Measurements from ENCODE around the gene CRIP2. TPM values are rescaled to one million over a fixed set of nuclear protein-coding genes. Genes with fewer than 3 reads are reported as not detected.

CRIP2 gene
- total RNA-seq, 2 donors from 2014 or later: 65.9 to 96.6 TPM

DNA sequence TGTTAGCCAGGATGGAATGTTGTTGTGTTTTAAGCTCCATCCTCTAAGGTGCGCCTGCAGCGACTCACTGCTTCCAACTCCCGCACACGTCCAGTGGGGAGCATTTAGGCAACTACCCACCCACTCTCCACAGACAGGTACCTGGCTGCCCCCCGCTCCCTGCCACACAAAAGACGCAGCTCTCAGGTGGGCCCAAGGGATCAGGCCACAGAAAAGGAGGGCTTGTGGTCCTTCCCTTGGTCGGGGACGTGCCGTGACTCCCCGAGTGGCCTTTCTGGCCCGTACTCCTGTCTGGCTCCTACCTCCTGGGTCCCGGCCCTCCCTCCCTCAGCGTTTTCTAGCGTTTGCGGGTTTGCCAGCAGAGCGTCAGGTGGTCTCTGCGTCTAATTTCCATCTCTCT is 32.6 kb downstream of the CRIP2 start:
- peaks cover 0 to 8% of the 10 kb centered on the region in 2 donors for H3K27me3 ChIP-seq
- ATAC-seq (no peak), DNase-seq (no peak)
- 55 to 69% methylated on average over 16 to 17 of the region's 17 CpGs for WGBS, 2 donors
- H3K36me3 ChIP-seq (replicated peaks in 1 of 2; ENCODE audit: insufficient read depth in 1 of 2, low read depth in 2 of 2): no peaks in the 10 kb centered on the region
- H3K4me1 ChIP-seq: no peaks in the 10 kb centered on the region
- H3K27ac ChIP-seq: no peak overlapping the region
- no peaks in the 10 kb centered on the region for H3K9me3 ChIP-seq
- intact Hi-C loops (cut with DNase I): no loop called here
- TF ChIP-seq, protein P1, sequence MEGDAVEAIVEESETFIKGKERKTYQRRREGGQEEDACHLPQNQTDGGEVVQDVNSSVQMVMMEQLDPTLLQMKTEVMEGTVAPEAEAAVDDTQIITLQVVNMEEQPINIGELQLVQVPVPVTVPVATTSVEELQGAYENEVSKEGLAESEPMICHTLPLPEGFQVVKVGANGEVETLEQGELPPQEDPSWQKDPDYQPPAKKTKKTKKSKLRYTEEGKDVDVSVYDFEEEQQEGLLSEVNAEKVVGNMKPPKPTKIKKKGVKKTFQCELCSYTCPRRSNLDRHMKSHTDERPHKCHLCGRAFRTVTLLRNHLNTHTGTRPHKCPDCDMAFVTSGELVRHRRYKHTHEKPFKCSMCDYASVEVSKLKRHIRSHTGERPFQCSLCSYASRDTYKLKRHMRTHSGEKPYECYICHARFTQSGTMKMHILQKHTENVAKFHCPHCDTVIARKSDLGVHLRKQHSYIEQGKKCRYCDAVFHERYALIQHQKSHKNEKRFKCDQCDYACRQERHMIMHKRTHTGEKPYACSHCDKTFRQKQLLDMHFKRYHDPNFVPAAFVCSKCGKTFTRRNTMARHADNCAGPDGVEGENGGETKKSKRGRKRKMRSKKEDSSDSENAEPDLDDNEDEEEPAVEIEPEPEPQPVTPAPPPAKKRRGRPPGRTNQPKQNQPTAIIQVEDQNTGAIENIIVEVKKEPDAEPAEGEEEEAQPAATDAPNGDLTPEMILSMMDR (IDR thresholded peaks at IDR 0.05): no peak
- TF ChIP-seq POLR2A (IDR thresholded peaks at IDR 0.05): no peak
- no peak overlapping the region for H3K4me3 ChIP-seq

GRCh38 chr14:105508069-105508468 is 33.4 kb downstream of the CRIP2 start:
- TF ChIP-seq, protein P1 (IDR thresholded peaks at IDR 0.05): no peak
- intact Hi-C loops (cut with DNase I): no loop called here
- no peak for ATAC-seq
- Histone ChIP-seq H3K4me1 (no peaks in the 10 kb centered on the region), H3K36me3 (replicated peaks in 1 of 2; ENCODE audit: insufficient read depth in 1 of 2, low read depth in 2 of 2) (no peaks in the 10 kb centered on the region), H3K27ac (no peak overlapping the region), H3K4me3 (no peak overlapping the region), H3K27me3 (peaks cover 0 to 8% of the 10 kb centered on the region in 2 donors), H3K9me3 (no peaks in the 10 kb centered on the region)
- WGBS, 2 donors: 59 to 68% methylated on average over 16 of the region's 16 CpGs
- DNase-seq: no peak

DNA sequence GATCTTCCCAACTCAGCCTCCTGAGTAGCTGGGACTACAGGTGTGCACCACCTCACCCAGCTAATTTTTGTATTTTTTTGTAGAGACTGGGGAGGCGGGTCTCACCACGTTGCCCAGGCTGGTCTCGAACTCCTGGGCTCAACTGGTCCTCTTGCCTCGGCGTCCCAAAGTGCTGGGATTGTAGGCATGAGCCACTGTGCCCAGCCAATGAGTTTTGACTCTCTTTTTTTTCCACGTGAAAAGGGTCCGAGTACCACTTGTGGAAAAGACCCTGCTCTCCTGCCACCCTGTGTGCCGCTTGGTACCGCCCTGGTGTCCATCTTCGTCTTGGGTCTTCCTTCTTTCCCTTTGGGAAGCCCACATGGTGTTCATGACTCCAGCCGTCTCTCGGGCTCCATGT is 34.0 kb downstream of the CRIP2 start:
- ATAC-seq (no peak), DNase-seq (no peak)
- H3K4me3 ChIP-seq: no peak overlapping the region
- H3K4me1 ChIP-seq: no peaks in the 10 kb centered on the region
- intact Hi-C loops (cut with DNase I): no loop called here
- no peaks in the 10 kb centered on the region for H3K36me3 ChIP-seq (replicated peaks in 1 of 2; ENCODE audit: insufficient read depth in 1 of 2, low read depth in 2 of 2)
- H3K27me3 ChIP-seq: peaks cover 0 to 8% of the 10 kb centered on the region in 2 donors
- WGBS, 2 donors: 69 to 80% methylated on average over 12 of the region's 12 CpGs
- H3K9me3 ChIP-seq: no peaks in the 10 kb centered on the region
- TF ChIP-seq POLR2A (IDR thresholded peaks at IDR 0.05): no peak
- TF ChIP-seq, protein P1 (IDR thresholded peaks at IDR 0.05): no peak
- H3K27ac ChIP-seq: no peak overlapping the region

GRCh38 chr14:105517096-105517495 is 42.5 kb downstream of the CRIP2 start:
- intact Hi-C loops (cut with DNase I): no loop called here
- Histone ChIP-seq H3K4me3 (no peak overlapping the region), H3K27me3 (no peaks in the 10 kb centered on the region), H3K27ac (no peak overlapping the region), H3K4me1 (no peaks in the 10 kb centered on the region), H3K9me3 (no peaks in the 10 kb centered on the region), H3K36me3 (replicated peaks in 1 of 2; ENCODE audit: insufficient read depth in 1 of 2, low read depth in 2 of 2) (no peaks in the 10 kb centered on the region)
- 51 to 57% methylated on average over 3 to 5 of the region's 5 CpGs for WGBS, 2 donors
- DNase-seq: no peak
- ATAC-seq: no peak
- TF ChIP-seq POLR2A (IDR thresholded peaks at IDR 0.05): no peak
- TF ChIP-seq, protein P1 (IDR thresholded peaks at IDR 0.05): no peak

GRCh38 chr14:105519946-105520698 is 45.5 kb downstream of the CRIP2 start:
- DNase-seq (no peak), ATAC-seq (no peak)
- no peaks in the 10 kb centered on the region for H3K9me3 ChIP-seq
- no peak overlapping the region for H3K4me3 ChIP-seq
- WGBS, 2 donors: 61 to 66% methylated on average over 14 of the region's 14 CpGs
- H3K4me1 ChIP-seq: no peaks in the 10 kb centered on the region
- no peaks in the 10 kb centered on the region for H3K36me3 ChIP-seq (replicated peaks in 1 of 2; ENCODE audit: insufficient read depth in 1 of 2, low read depth in 2 of 2)
- no peaks in the 10 kb centered on the region for H3K27me3 ChIP-seq
- intact Hi-C loops (cut with DNase I): no loop called here
- TF ChIP-seq POLR2A (IDR thresholded peaks at IDR 0.05): no peak
- TF ChIP-seq, protein P1 (IDR thresholded peaks at IDR 0.05): no peak
- no peak overlapping the region for H3K27ac ChIP-seq

Data from body of pancreas (tissue), 4 donors.